HEK293T (cell line): ENCODE measurements around the gene TMEM184A.

Experiments
- BHLHE40 ChIP-seq: fragments of 450-650 bp; IDR thresholded peaks from 2 replicates; pipeline ENCODE4 v1.6.1; 2016; ENCODE audit warnings: mild to moderate bottlenecking, moderate library complexity, borderline replicate concordance
- CTBP1 ChIP-seq: fragments of 450-650 bp; IDR thresholded peaks from 2 replicates; pipeline ENCODE4 v1.6.1; 2016; ENCODE audit warnings: borderline replicate concordance
- ELF4 ChIP-seq: fragments of 450-650 bp; IDR thresholded peaks from 2 replicates; pipeline ENCODE4 v1.6.1; 2017; ENCODE audit warnings: antibody characterized with exemption
- FOXA1 ChIP-seq: fragments of 450-650 bp; IDR thresholded peaks from 2 replicates; pipeline ENCODE4 v1.6.1; 2016; ENCODE audit warnings: mild to moderate bottlenecking
- FOXM1 ChIP-seq: fragments of 450-650 bp; IDR thresholded peaks from 2 replicates; pipeline ENCODE4 v1.6.1; 2017; ENCODE audit warnings: mild to moderate bottlenecking, borderline replicate concordance
- LEF1 ChIP-seq: fragments of 450-650 bp; IDR thresholded peaks from 2 replicates; pipeline ENCODE4 v1.6.1; 2017; ENCODE audit warnings: mild to moderate bottlenecking, borderline replicate concordance
- SP1 ChIP-seq: fragments of 450-650 bp; IDR thresholded peaks from 2 replicates; pipeline ENCODE4 v1.6.1; 2017
- TARDBP ChIP-seq: fragments of 450-650 bp; IDR thresholded peaks from 2 replicates; pipeline ENCODE4 v1.6.1; 2016

GRCh38 chr7:1498370-1499305 lies 57.4 kb downstream of the TMEM184A start:
- TF ChIP-seq TARDBP (no peak), FOXM1 (no peak), ELF4 (no peak), FOXA1 (no peak), SP1 (no peak), CTBP1 (no peak), BHLHE40 (no peak), LEF1 (no peak)
